ENCODE data around the gene NPBWR2.

NPBWR2 gene

DNA sequence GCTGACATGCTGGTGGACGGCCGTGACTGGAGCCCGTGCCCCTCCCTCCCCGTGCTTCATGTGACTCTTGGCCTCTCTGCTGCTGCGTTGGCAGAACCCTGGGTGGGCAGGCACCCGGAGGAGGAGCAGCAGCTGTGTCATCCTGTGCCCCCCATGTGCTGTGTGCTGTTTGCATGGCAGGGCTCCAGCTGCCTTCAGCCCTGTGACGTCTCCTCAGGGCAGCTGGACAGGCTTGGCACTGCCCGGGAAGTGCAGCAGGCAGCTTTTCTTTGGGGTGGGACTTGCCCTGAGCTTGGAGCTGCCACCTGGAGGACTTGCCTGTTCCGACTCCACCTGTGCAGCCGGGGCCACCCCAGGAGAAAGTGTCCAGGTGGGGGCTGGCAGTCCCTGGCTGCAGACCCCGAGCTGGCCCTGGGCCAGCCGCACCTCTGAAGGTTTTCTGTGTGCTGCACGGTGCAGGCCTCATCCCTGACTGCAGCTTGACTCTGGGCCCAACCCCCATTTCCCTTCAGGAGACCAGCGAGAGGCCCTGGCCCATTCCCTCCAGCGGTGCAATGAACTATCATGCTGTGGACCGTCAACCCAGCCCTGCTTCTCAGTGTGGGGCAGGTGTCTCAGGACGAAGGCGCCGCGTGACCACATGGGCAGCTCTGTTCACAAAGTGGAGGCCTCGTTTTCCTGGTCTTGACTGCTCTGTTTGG, 8.1 kb downstream of the NPBWR2 start:
- DNase-seq (ENCODE audit: low read depth) = no peak
- TF ChIP-seq, protein P1, sequence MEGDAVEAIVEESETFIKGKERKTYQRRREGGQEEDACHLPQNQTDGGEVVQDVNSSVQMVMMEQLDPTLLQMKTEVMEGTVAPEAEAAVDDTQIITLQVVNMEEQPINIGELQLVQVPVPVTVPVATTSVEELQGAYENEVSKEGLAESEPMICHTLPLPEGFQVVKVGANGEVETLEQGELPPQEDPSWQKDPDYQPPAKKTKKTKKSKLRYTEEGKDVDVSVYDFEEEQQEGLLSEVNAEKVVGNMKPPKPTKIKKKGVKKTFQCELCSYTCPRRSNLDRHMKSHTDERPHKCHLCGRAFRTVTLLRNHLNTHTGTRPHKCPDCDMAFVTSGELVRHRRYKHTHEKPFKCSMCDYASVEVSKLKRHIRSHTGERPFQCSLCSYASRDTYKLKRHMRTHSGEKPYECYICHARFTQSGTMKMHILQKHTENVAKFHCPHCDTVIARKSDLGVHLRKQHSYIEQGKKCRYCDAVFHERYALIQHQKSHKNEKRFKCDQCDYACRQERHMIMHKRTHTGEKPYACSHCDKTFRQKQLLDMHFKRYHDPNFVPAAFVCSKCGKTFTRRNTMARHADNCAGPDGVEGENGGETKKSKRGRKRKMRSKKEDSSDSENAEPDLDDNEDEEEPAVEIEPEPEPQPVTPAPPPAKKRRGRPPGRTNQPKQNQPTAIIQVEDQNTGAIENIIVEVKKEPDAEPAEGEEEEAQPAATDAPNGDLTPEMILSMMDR (IDR thresholded peaks at IDR 0.05; ENCODE audit: insufficient read depth, low read depth, low read length, missing control alignments) = no peak

DNA sequence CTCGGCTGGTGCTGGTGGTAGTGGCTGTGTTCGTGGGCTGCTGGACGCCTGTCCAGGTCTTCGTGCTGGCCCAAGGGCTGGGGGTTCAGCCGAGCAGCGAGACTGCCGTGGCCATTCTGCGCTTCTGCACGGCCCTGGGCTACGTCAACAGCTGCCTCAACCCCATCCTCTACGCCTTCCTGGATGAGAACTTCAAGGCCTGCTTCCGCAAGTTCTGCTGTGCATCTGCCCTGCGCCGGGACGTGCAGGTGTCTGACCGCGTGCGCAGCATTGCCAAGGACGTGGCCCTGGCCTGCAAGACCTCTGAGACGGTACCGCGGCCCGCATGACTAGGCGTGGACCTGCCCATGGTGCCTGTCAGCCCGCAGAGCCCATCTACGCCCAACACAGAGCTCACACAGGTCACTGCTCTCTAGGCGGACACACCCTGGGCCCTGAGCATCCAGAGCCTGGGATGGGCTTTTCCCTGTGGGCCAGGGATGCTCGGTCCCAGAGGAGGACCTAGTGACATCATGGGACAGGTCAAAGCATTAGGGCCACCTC, 8.8 kb downstream of the NPBWR2 start:
- TF ChIP-seq, protein P1 (IDR thresholded peaks at IDR 0.05; ENCODE audit: insufficient read depth, low read depth, low read length, missing control alignments) = no peak
- no peak for DNase-seq (ENCODE audit: low read depth)
- no peak overlapping the region for H3K4me3 ChIP-seq (ENCODE audit: low read depth, low read length)

More for the DNA sequence above, 8.1 kb downstream of the NPBWR2 start:
- H3K4me3 ChIP-seq (ENCODE audit: low read depth, low read length) = no peak overlapping the region

DNA sequence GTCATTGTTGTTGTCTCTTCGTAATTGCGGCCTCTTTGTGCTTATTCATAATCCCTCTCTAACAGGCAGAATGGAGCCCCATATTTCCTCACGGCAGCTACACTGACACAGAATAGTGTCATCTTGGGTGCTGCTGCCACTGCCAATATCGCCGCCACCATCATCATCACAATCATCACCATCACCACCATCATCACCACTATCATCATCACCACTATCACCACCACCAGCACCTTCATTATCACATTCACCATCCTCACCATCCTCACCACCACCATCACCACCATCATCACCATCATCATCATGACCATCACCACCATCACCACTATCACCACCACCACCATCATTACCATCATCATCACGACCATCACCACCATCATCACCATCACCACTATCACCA, 10.8 kb downstream of the NPBWR2 start:
- no peak overlapping the region for H3K4me3 ChIP-seq (ENCODE audit: low read depth, low read length)
- no peak for DNase-seq (ENCODE audit: low read depth)
- TF ChIP-seq, protein P1 (IDR thresholded peaks at IDR 0.05; ENCODE audit: insufficient read depth, low read depth, low read length, missing control alignments) = no peak

DNA sequence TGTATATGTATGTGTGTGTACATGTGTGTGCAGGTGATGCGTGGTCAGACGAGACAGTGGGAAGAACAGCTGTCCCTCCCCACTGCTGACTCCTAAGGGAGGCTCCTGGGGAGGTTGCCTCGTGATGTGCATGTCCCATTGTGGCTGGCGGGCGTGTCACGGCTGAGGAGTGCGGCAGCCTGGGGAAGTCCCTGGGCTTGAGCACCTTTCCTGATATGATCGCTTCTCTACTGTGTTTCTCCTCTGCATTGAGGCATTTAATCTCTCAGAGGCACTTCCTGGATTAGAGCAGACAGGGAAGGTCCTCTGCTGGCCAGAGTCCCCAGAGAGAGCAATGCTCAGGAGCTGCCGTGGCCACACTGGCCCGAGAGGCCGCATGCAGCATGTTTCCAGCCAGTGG, 11.4 kb downstream of the NPBWR2 start:
- DNase-seq (ENCODE audit: low read depth) = no peak
- TF ChIP-seq, protein P1 (IDR thresholded peaks at IDR 0.05; ENCODE audit: insufficient read depth, low read depth, low read length, missing control alignments) = no peak
- H3K4me3 ChIP-seq (ENCODE audit: low read depth, low read length) = no peak overlapping the region

DNA sequence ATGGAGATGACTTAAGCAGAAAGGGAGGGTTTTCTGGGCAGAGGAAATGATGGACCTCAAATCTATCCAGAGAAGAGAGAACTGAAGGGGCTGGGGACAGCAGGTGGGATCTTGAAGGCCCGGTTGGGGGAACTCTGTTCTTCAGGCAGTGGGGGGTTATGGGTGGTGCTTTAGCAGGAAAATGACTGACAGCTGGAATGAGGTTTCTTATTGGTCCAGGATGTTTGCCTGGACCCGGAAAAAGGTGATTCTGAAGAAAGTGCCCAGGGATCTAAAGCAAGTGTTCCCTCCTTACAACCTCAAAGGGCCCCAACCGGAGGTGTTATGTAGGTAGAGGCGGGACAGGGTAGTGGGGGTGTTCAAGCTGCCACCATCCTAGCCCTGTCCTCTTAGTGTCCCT, 11.9 kb downstream of the NPBWR2 start:
- H3K4me3 ChIP-seq (ENCODE audit: low read depth, low read length) = no peak overlapping the region
- TF ChIP-seq, protein P1 (IDR thresholded peaks at IDR 0.05; ENCODE audit: insufficient read depth, low read depth, low read length, missing control alignments) = no peak
- DNase-seq (ENCODE audit: low read depth) = no peak

DNA sequence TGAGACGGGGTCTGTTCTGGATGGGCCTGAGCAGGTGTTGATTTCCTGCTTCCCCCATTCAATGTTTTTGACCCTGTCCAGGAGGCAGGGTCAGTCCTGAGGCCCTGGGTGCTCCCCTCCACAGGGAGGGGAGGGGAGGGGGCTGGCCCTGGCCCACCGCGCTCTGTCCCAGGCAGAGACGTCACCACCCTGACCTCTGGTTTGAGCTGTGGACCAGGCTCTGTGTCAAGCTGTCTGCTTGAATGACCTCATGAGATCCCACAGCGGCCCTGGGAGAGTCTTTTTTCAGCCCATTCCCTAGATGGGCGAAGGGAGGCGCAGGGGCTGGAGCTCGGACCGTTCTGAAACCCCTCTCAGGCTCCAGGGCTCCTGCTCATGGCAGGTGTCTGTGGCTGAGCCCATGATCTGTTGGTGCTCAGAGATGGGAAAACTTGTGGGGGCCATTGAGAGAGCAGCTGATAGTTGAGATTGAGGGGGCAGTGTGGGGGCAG, 14.3 kb downstream of the NPBWR2 start:
- H3K4me3 ChIP-seq (ENCODE audit: low read depth, low read length) = no peak overlapping the region
- TF ChIP-seq, protein P1 (IDR thresholded peaks at IDR 0.05; ENCODE audit: insufficient read depth, low read depth, low read length, missing control alignments) = no peak
- DNase-seq (ENCODE audit: low read depth) = no peak

Data from GM12865 (cell line).